OCI-LY7 (cell line): ENCODE results near the gene DYDC1.

ENCODE experiments used
- EZH2phosphoT487 ChIP-seq: fragments of 200-600 bp; sonication (generic); IDR thresholded peaks from 2 replicates; pipeline ENCODE4 v1.6.1; 2018; ENCODE audit warnings: low read depth, borderline replicate concordance, mild to moderate bottlenecking, mixed run types, antibody characterized with exemption, low read length, moderate library complexity, mixed read lengths
- TF ChIP-seq, protein P1 (sequence below): fragments of 200-600 bp; sonication (generic); conservative IDR thresholded peaks from 2 replicates; pipeline ENCODE4 v1.5.1; 2014; ENCODE audit warnings: mild to moderate bottlenecking, antibody characterized with exemption, low read length, moderate library complexity, mixed read lengths

DNA sequence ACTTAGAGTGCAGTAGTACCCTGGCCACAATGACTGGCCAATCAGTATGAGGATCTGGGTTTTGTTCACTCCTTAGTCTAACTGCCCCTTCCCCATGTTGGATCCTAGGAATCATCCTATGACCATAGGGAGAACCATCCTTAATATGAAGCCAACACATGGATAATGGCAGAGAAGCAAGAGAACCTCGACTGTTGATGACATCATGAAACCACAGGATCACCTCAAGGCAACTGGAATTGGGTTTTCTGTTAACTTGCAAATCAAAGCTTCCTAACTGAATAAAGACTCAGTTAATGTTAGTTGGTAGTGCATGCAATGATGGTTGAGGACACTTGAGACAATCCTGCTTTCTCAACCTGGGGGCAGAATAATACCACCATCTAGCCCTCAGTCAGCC is 48.5 kb upstream of the DYDC1 start:
- TF ChIP-seq, protein P1, sequence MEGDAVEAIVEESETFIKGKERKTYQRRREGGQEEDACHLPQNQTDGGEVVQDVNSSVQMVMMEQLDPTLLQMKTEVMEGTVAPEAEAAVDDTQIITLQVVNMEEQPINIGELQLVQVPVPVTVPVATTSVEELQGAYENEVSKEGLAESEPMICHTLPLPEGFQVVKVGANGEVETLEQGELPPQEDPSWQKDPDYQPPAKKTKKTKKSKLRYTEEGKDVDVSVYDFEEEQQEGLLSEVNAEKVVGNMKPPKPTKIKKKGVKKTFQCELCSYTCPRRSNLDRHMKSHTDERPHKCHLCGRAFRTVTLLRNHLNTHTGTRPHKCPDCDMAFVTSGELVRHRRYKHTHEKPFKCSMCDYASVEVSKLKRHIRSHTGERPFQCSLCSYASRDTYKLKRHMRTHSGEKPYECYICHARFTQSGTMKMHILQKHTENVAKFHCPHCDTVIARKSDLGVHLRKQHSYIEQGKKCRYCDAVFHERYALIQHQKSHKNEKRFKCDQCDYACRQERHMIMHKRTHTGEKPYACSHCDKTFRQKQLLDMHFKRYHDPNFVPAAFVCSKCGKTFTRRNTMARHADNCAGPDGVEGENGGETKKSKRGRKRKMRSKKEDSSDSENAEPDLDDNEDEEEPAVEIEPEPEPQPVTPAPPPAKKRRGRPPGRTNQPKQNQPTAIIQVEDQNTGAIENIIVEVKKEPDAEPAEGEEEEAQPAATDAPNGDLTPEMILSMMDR = no peak
- TF ChIP-seq EZH2phosphoT487 = no peak
